ENCODE results near the gene BEND6. TPM values are rescaled to one million over a fixed set of nuclear protein-coding genes. Genes with fewer than 3 reads are reported as not detected.

The BEND6 gene
- polyA plus RNA-seq, 1 donor from 2014 or later = 8.6 TPM

DNA sequence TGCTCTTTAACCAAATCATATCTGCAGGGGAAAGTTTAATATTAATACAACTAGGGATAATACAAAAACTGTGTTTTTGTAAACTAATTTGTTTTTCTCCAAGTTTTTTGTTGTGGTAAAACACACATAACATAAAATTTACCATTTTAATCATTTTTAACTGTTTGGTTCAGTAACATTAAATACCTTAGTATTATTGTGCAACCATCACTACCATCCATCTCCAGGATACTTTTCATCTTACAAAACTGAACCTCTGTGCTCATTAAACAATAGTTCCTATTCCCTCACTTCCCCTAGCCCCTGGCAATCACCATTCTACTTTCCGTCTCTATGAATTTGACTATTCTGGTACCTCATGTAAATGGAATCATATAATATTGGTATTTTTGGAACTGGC lies 15.9 kb downstream of the BEND6 start:
- no peak overlapping the region for H2AFZ ChIP-seq (ENCODE audit: low read depth, low read length)
- TF ChIP-seq TAF1 (IDR thresholded peaks at IDR 0.05; ENCODE audit: low read depth) (no peak), SMC3 (conservative IDR thresholded peaks at IDR 0.05; ENCODE audit: poor library complexity) (no peak), MXI1 (conservative IDR thresholded peaks at IDR 0.05; ENCODE audit: poor library complexity, severe bottlenecking) (no peak), POLR2AphosphoS5 (IDR thresholded peaks at IDR 0.05) (no peak)
- TF ChIP-seq, protein P1, sequence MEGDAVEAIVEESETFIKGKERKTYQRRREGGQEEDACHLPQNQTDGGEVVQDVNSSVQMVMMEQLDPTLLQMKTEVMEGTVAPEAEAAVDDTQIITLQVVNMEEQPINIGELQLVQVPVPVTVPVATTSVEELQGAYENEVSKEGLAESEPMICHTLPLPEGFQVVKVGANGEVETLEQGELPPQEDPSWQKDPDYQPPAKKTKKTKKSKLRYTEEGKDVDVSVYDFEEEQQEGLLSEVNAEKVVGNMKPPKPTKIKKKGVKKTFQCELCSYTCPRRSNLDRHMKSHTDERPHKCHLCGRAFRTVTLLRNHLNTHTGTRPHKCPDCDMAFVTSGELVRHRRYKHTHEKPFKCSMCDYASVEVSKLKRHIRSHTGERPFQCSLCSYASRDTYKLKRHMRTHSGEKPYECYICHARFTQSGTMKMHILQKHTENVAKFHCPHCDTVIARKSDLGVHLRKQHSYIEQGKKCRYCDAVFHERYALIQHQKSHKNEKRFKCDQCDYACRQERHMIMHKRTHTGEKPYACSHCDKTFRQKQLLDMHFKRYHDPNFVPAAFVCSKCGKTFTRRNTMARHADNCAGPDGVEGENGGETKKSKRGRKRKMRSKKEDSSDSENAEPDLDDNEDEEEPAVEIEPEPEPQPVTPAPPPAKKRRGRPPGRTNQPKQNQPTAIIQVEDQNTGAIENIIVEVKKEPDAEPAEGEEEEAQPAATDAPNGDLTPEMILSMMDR (IDR thresholded peaks at IDR 0.05; ENCODE audit: poor library complexity, severe bottlenecking) = no peak
- no peaks in the 10 kb centered on the region for H4K20me1 ChIP-seq (ENCODE audit: insufficient read depth)
- H3K4me2 ChIP-seq (ENCODE audit: low read length) = no peak overlapping the region
- no peak overlapping the region for H3K4me3 ChIP-seq (ENCODE audit: low read length)
- no peaks in the 10 kb centered on the region for H3F3A ChIP-seq (ENCODE audit: insufficient read depth, low read length, poor library complexity, severe bottlenecking)
- no peak overlapping the region for H3K9ac ChIP-seq (ENCODE audit: low read length)
- no peaks in the 10 kb centered on the region for H3K9me3 ChIP-seq (ENCODE audit: low read length)
- H3K9me2 ChIP-seq (ENCODE audit: insufficient read depth, low read length) = no peaks in the 10 kb centered on the region
- H3K27ac ChIP-seq (ENCODE audit: low read length) = no peak overlapping the region
- no peaks in the 10 kb centered on the region for H3K36me3 ChIP-seq (ENCODE audit: insufficient read depth, low read length)
- no peaks in the 10 kb centered on the region for H3K27me3 ChIP-seq (ENCODE audit: insufficient read depth, low read depth, low read length)
- H3K79me2 ChIP-seq (replicated peaks; ENCODE audit: insufficient read depth, low read length) = no peaks in the 10 kb centered on the region

DNA sequence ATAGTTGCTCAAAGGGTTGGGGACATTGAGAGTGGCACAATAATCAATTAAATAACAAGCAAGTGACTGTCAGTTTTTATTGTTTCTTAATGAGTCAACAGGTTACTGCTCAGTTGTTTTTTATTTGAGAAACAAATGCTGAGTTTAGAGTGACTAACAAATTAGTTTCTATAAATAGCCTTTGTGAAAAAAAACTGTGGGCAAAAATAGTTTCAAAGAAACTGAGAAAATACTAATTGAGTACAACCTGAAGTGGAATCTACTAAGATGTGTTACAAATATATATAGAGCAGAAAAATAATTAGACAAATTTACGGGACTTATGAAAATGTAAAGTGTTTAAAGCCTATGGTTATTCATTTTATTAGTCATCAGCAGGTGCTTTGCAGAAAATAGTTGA lies 22.3 kb downstream of the BEND6 start:
- no peak overlapping the region for H3K4me3 ChIP-seq (ENCODE audit: low read length)
- TF ChIP-seq MXI1 (conservative IDR thresholded peaks at IDR 0.05; ENCODE audit: poor library complexity, severe bottlenecking) = no peak
- TF ChIP-seq TAF1 (IDR thresholded peaks at IDR 0.05; ENCODE audit: low read depth) = no peak
- TF ChIP-seq, protein P2, sequence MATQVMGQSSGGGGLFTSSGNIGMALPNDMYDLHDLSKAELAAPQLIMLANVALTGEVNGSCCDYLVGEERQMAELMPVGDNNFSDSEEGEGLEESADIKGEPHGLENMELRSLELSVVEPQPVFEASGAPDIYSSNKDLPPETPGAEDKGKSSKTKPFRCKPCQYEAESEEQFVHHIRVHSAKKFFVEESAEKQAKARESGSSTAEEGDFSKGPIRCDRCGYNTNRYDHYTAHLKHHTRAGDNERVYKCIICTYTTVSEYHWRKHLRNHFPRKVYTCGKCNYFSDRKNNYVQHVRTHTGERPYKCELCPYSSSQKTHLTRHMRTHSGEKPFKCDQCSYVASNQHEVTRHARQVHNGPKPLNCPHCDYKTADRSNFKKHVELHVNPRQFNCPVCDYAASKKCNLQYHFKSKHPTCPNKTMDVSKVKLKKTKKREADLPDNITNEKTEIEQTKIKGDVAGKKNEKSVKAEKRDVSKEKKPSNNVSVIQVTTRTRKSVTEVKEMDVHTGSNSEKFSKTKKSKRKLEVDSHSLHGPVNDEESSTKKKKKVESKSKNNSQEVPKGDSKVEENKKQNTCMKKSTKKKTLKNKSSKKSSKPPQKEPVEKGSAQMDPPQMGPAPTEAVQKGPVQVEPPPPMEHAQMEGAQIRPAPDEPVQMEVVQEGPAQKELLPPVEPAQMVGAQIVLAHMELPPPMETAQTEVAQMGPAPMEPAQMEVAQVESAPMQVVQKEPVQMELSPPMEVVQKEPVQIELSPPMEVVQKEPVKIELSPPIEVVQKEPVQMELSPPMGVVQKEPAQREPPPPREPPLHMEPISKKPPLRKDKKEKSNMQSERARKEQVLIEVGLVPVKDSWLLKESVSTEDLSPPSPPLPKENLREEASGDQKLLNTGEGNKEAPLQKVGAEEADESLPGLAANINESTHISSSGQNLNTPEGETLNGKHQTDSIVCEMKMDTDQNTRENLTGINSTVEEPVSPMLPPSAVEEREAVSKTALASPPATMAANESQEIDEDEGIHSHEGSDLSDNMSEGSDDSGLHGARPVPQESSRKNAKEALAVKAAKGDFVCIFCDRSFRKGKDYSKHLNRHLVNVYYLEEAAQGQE (IDR thresholded peaks at IDR 0.05; ENCODE audit: borderline replicate concordance) = no peak
- no peak for TF ChIP-seq EZH2 (IDR thresholded peaks at IDR 0.05; ENCODE audit: borderline replicate concordance, insufficient read depth, low read length, poor library complexity, severe bottlenecking)
- TF ChIP-seq, protein P1 (IDR thresholded peaks at IDR 0.05; ENCODE audit: poor library complexity, severe bottlenecking) = no peak
- no peak for TF ChIP-seq SMC3 (conservative IDR thresholded peaks at IDR 0.05; ENCODE audit: poor library complexity)
- no peak for TF ChIP-seq POLR2AphosphoS5 (IDR thresholded peaks at IDR 0.05)
- no peak for TF ChIP-seq RAD21 (conservative IDR thresholded peaks at IDR 0.05)
- TF ChIP-seq EP300 (conservative IDR thresholded peaks at IDR 0.05; ENCODE audit: poor library complexity, severe bottlenecking) = no peak
- H4K20me1 ChIP-seq (ENCODE audit: insufficient read depth) = no peaks in the 10 kb centered on the region

More for the DNA sequence above, 22.3 kb downstream of the BEND6 start:
- Histone ChIP-seq H3F3A (ENCODE audit: insufficient read depth, low read length, poor library complexity, severe bottlenecking) (no peaks in the 10 kb centered on the region), H3K9ac (ENCODE audit: low read length) (no peak overlapping the region), H3K9me2 (ENCODE audit: insufficient read depth, low read length) (no peaks in the 10 kb centered on the region), H3K9me3 (ENCODE audit: low read length) (no peaks in the 10 kb centered on the region), H3K27me3 (ENCODE audit: insufficient read depth, low read depth, low read length) (no peaks in the 10 kb centered on the region), H3K27ac (ENCODE audit: low read length) (no peak overlapping the region), H2AFZ (ENCODE audit: low read depth, low read length) (no peak overlapping the region), H3K4me2 (ENCODE audit: low read length) (no peak overlapping the region), H3K79me2 (replicated peaks; ENCODE audit: insufficient read depth, low read length) (no peaks in the 10 kb centered on the region), H3K36me3 (ENCODE audit: insufficient read depth, low read length) (no peaks in the 10 kb centered on the region)

Measured in neural cell (in vitro differentiated cells).